ENCODE results near the gene TMEM132C. TPM values are rescaled to one million over a fixed set of nuclear protein-coding genes. Genes with fewer than 3 reads are reported as not detected.
"Not testable (repeated sequence)": the region's sequence is repeated elsewhere in the genome, so short reads cannot be mapped to it uniquely, and the experiment has no call there.

Gene TMEM132C
- polyA plus RNA-seq, 6 donors from 2014 or later: not detected

DNA sequence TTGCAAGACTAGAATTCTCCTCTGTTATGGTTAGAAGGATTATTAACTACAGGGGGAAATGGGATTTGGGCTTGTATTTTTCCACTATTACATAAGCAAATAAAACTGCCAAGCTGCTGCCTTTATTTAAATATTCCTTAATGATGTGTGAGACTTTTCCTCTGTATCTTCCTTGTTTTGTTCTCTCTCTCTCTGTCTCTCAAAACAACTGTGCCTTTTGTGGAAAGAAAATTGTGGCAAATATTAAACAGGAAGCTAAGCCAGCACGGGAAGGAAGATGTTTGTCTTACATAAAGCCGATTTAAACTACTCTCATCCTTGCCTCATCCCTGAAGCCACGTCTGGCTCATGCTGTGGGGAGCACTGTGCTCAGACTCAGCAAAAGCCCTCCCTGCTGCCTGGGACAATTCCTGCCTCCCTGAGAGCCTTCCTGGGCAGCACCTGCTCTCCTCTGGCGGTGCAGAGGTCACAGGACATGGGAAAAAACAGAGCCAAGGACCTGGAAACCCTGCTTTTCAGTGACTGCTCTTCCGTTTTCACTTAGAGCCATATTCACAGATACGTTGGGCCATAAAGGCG lies 319.6 kb downstream of the TMEM132C start:
- peaks cover 0 to 5% (median 0%) of the 10 kb centered on the region in 7 donors for H3K9me3 Mint-ChIP-seq
- peaks cover 0 to 8% (median 0%) of the 10 kb centered on the region in 3 donors for H3K27me3 Mint-ChIP-seq
- no peak for ATAC-seq (ENCODE audit: low read depth in 2 of 2)
- no peak overlapping the region for H3K27ac Mint-ChIP-seq
- H3K4me1 Mint-ChIP-seq: no peaks in the 10 kb centered on the region
- H3K4me3 Mint-ChIP-seq: no peak overlapping the region
- no peaks in the 10 kb centered on the region for H3K36me3 Mint-ChIP-seq
- DNase-seq: no peak

DNA sequence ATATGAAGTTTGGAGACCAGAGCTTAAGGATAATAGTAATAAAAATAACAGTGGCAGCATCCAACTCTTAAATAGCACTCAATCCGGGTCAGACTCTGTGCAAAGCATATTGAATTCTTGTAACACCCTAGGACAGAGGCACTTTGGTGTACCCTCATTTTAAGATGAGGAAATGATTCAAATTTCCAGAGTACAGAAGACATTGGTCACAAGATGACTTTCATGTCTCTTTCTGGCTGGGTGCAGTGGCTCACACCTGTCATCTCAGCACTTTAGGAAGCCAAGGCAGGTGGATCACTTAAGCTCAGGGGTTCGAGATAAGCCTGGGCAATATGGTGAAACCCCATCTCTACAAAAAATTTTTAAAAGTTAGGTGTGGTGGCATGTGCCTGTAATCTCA lies 320.9 kb downstream of the TMEM132C start:
- Mint-ChIP-seq H3K4me3 (no peak overlapping the region), H3K27me3 (peaks cover 0 to 8% (median 0%) of the 10 kb centered on the region in 3 donors), H3K36me3 (no peaks in the 10 kb centered on the region), H3K4me1 (no peaks in the 10 kb centered on the region), H3K27ac (no peak overlapping the region), H3K9me3 (peaks cover 0 to 2% (median 0%) of the 10 kb centered on the region in 7 donors)
- ATAC-seq (ENCODE audit: low read depth in 2 of 2): no peak
- no peak for DNase-seq

DNA sequence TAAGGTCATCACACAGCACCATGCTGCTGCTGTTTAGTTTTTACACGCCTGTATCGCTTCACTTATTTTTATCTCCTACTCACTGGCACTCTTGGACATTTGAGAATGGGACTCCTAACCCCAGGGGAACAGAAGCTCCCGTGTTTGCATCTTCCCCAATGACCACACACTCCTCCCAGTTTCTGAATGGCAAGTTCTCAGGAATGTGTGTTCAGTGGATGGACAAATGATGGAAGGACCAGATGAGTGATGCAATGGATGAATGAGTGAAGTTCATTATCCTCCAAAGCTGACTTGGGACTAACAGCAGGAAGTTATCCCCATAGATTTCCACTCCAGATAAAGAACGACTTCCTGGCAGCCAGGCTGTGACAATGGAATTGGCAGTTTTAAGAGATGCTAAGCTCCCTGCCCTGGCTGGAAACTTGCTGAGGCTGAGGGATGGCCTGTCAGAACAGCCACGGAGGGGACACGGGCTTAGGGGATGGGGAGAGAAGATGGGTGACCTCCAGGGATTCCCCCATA lies 325.3 kb downstream of the TMEM132C start:
- Mint-ChIP-seq H3K36me3 (no peaks in the 10 kb centered on the region), H3K9me3 (peaks cover 0 to 2% (median 0%) of the 10 kb centered on the region in 7 donors), H3K27me3 (peaks cover 0 to 8% (median 0%) of the 10 kb centered on the region in 3 donors), H3K27ac (no peak overlapping the region), H3K4me3 (no peak overlapping the region), H3K4me1 (no peaks in the 10 kb centered on the region)
- ATAC-seq (ENCODE audit: low read depth in 2 of 2) (no peak), DNase-seq (no peak)

DNA sequence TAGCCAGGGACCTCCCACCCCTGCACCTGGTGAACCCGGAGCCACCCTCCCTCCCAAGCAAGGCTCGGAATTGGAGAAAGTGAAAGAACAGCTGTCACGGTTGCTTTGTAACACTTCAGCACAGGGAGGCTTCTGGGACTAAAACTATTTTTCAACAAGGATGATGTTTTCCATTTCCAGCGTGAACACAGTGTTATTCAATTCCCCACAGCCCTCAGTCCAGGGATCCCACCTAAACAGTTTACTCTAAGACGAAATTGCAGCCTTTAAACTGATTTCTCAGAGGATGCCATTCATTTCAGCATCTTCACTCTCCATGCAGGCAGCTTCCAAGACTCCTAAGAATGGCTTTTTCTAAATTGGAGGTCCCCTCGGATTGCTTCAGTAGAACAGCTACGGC lies 327.6 kb downstream of the TMEM132C start:
- no peak for ATAC-seq (ENCODE audit: low read depth in 2 of 2)
- Mint-ChIP-seq H3K9me3 (peaks cover 0 to 5% (median 1%) of the 10 kb centered on the region in 7 donors), H3K4me1 (no peaks in the 10 kb centered on the region), H3K36me3 (no peaks in the 10 kb centered on the region), H3K27ac (peak overlapping the region in 1 of 6 donors; percentile 30), H3K27me3 (peaks cover 0 to 4% (median 0%) of the 10 kb centered on the region in 3 donors), H3K4me3 (no peak overlapping the region)
- no peak for DNase-seq

DNA sequence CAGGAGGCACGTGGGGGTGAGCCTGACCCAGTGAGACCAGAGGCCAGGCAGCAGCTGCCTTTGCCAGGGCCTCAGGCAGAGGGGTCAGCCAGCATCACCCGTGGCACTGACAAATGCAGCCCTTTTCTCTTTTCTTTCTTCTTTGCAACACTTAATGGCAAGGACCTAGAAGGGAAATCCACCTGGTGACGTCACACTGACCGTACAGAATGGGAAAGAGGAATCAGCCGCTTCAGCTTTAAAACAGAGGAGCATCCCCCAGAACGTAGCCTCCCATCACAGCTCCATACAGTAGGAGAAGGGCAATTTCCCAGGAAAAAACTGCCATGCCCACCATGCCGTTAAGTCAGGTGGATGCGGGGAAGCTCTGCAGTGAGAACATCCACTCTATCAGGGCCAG lies 328.6 kb downstream of the TMEM132C start:
- Mint-ChIP-seq H3K27ac (no peak overlapping the region), H3K27me3 (no peaks in the 10 kb centered on the region), H3K4me1 (no peaks in the 10 kb centered on the region), H3K9me3 (peaks cover 0 to 5% (median 1%) of the 10 kb centered on the region in 7 donors), H3K36me3 (no peaks in the 10 kb centered on the region), H3K4me3 (no peak overlapping the region)
- DNase-seq (no peak), ATAC-seq (ENCODE audit: low read depth in 2 of 2) (no peak)

DNA sequence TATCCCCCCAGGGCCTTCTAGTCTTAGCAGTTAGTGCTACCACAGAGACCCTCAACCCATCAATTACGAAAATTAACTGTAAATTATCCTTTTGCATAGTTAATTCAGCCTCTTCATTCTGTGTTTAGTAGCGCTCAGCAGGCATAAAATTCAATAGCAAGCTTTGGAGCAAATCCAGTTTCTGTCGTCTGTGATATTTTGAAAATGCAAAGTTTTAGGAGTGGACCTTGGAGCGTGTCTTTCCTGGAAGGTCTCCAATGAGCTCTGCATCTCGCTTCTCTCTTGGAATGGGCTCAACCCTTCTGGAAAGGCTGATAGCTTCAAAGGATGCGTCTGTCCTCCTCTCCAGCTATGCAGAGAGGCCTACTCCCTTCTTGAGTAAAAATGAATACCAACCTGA lies 333.9 kb downstream of the TMEM132C start:
- H3K4me1 Mint-ChIP-seq: no peaks in the 10 kb centered on the region

DNA sequence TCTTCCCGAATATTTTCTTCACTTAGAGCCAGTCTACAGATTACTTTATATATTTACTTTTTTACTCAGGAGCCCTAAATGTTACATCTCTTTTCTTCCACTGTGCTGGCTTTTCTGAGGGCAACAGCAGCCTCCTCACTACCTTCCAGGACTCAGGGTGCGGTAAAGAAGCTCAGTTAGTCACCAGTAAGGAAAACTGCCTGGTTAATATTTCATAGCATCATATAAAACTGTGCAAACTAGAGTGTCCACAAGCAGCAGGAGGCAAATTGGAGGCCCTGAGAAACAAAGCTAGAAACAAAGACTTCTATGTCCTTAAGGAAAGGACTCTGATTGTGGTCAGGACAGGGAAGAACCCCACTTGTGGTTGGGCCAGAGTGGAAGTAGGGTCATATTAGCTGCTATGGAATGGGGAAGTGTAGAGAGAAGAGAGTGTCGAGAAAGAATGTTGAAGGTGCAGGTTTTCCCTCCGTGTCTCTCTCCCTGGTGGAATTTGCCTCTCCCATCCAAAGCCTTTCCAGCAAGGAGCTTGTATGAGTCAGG lies 336.7 kb downstream of the TMEM132C start:
- H3K4me1 Mint-ChIP-seq: no peaks in the 10 kb centered on the region
- DNase-seq: no peak
- no peak overlapping the region for H3K27ac Mint-ChIP-seq
- H3K4me3 Mint-ChIP-seq: no peak overlapping the region
- H3K27me3 Mint-ChIP-seq: peaks cover 0 to 5% (median 0%) of the 10 kb centered on the region in 3 donors
- no peaks in the 10 kb centered on the region for H3K36me3 Mint-ChIP-seq
- ATAC-seq (ENCODE audit: low read depth in 2 of 2): no peak
- H3K9me3 Mint-ChIP-seq: no peaks in the 10 kb centered on the region

More for the DNA sequence above, 333.9 kb downstream of the TMEM132C start:
- no peaks in the 10 kb centered on the region for H3K36me3 Mint-ChIP-seq
- H3K4me3 Mint-ChIP-seq: no peak overlapping the region
- H3K27ac Mint-ChIP-seq: no peak overlapping the region
- ATAC-seq (ENCODE audit: low read depth in 2 of 2) (no peak), DNase-seq (no peak)
- H3K9me3 Mint-ChIP-seq: peaks cover 0 to 4% (median 0%) of the 10 kb centered on the region in 7 donors
- no peaks in the 10 kb centered on the region for H3K27me3 Mint-ChIP-seq

DNA sequence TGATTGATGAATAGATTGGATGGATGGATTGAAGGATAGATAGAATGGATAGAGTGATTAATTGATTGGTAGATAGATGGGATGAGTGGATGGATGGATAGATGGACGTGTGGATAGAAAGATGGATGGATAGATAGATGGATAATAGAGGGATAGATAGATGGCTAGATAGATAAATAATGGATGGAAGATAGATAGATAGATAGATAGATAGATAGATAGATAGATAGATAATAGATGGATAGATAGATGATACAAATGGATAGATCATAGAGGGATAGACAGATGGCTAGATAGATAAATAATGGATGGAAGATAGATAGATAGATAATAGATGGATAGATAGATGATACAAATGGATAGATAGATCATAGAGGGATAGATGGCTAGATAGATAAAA lies 337.2 kb downstream of the TMEM132C start:
- H3K27ac Mint-ChIP-seq; DNase-seq; ATAC-seq (ENCODE audit: low read depth in 2 of 2); H3K4me3 Mint-ChIP-seq; H3K9me3 Mint-ChIP-seq; H3K27me3 Mint-ChIP-seq; H3K36me3 Mint-ChIP-seq; H3K4me1 Mint-ChIP-seq: not testable (repeated sequence)

DNA sequence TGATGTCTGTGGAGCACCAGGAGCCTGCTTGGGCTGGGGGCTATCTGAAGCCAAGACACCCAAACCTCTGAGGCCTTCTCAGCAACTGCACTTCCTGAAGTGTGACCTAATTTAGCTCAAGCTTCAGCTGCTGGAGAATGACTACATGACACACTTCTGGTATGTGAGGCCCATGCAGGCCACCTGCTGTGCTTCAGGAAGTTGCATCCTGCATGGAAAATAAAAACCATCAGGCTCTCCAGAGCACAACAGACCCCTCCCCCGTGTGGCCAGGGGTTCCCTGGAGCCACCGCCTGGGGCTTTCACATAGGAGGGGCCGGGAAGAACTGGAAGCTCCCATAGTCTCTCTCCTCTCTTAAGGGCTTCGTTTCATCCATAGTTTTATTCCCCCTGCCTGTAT lies 339.1 kb downstream of the TMEM132C start:
- DNase-seq (no peak), ATAC-seq (ENCODE audit: low read depth in 2 of 2) (no peak)
- Mint-ChIP-seq H3K27ac (no peak overlapping the region), H3K9me3 (no peaks in the 10 kb centered on the region), H3K4me3 (no peak overlapping the region), H3K4me1 (no peaks in the 10 kb centered on the region), H3K27me3 (peaks cover 0 to 5% (median 0%) of the 10 kb centered on the region in 3 donors), H3K36me3 (no peaks in the 10 kb centered on the region)

DNA sequence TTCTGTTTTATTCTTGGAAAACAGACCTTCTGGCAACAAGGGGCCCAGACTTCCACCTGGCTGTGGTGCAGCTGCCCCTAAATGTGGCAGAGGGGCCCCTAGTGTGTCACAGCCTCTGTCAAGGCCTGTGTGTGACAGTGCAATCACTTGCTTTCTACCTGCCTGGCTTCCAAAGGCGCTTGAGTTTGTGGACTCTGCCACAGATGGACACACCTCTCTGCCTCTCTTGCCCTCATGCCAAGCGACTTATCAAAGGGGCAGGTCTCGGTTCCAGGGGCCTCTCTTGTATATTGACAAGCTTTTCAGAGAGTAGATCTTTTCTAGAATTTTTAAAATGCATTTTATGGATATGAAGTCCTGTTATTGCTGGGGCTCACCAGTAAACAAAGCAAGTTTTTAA lies 339.6 kb downstream of the TMEM132C start:
- no peak overlapping the region for H3K4me3 Mint-ChIP-seq
- no peaks in the 10 kb centered on the region for H3K36me3 Mint-ChIP-seq
- H3K27me3 Mint-ChIP-seq: peaks cover 0 to 5% (median 0%) of the 10 kb centered on the region in 3 donors
- no peak for DNase-seq
- no peaks in the 10 kb centered on the region for H3K9me3 Mint-ChIP-seq
- no peak overlapping the region for H3K27ac Mint-ChIP-seq
- H3K4me1 Mint-ChIP-seq: no peaks in the 10 kb centered on the region
- ATAC-seq (ENCODE audit: low read depth in 2 of 2): no peak

DNA sequence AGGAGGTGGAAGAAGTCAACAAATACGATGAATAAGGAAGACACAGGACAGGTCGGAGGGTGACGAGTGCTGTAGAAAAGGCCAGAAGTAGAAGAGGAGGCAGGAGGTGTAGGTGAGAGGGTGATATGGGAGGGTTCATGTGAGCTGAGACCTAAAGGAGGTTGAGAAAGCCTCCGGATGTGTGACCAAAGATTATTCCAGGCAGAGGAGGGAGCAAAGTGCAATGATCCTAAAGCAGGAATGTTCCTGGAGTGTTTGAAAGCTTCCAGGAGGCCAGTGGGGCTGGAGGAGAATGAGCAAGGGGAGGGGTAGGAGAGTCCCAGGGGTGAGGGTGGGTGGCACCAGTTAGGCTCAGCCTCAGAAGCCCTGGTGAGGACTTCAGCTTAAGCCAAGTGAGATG lies 340.0 kb downstream of the TMEM132C start:
- ATAC-seq (ENCODE audit: low read depth in 2 of 2) (no peak), DNase-seq (no peak)
- no peaks in the 10 kb centered on the region for H3K4me1 Mint-ChIP-seq
- H3K27ac Mint-ChIP-seq: no peak overlapping the region
- peaks cover 0 to 5% (median 0%) of the 10 kb centered on the region in 3 donors for H3K27me3 Mint-ChIP-seq
- H3K9me3 Mint-ChIP-seq: no peaks in the 10 kb centered on the region
- no peaks in the 10 kb centered on the region for H3K36me3 Mint-ChIP-seq
- H3K4me3 Mint-ChIP-seq: no peak overlapping the region

DNA sequence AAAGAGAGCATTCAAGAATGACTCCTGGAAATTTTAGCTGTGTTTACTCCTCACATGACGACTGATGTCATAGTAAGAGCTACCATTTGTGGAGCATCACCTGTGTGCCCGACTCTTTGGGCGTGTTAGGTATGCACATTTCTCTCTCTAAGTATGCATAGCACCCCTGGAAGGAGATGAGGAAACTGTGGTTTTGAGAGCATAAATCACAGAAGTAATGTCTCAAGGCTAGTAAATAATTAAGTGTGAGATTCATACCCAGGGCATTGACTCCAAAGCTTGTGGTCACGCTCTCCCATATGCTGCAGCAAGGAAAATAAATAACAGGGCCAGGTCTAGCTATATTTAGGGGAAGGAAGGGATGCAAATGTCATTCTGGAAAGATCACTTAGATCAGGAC lies 340.7 kb downstream of the TMEM132C start:
- Mint-ChIP-seq H3K27me3 (peaks cover 0 to 5% (median 0%) of the 10 kb centered on the region in 3 donors), H3K36me3 (no peaks in the 10 kb centered on the region), H3K4me1 (no peaks in the 10 kb centered on the region), H3K9me3 (no peaks in the 10 kb centered on the region), H3K4me3 (peak overlapping the region in 1 of 8 donors; percentile 6), H3K27ac (no peak overlapping the region)
- DNase-seq (no peak), ATAC-seq (ENCODE audit: low read depth in 2 of 2) (no peak)

DNA sequence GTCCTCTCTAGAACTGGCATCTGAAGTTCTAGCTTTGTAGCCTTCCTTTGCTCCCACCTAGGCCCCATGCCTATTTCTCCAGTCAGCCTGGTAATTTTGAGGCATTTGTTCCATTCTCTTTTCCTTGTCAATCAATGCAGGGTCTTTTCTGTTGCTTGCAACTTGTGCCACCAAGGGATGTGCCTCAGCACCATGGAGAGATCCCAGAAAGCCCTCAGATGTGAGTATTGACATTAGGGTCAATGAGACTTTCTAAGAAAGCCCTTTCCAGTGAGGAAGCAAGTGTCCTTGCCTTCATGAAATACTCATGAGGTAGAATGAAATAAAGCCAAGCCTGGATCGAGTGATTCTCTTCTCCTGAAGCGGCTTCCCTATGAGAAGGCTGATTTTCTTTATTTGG lies 342.9 kb downstream of the TMEM132C start:
- H3K9me3 Mint-ChIP-seq: no peaks in the 10 kb centered on the region
- no peaks in the 10 kb centered on the region for H3K36me3 Mint-ChIP-seq
- ATAC-seq (ENCODE audit: low read depth in 2 of 2) (no peak), DNase-seq (no peak)
- H3K4me3 Mint-ChIP-seq: no peak overlapping the region
- no peak overlapping the region for H3K27ac Mint-ChIP-seq
- peaks cover 0 to 5% (median 0%) of the 10 kb centered on the region in 3 donors for H3K27me3 Mint-ChIP-seq
- H3K4me1 Mint-ChIP-seq: no peaks in the 10 kb centered on the region

DNA sequence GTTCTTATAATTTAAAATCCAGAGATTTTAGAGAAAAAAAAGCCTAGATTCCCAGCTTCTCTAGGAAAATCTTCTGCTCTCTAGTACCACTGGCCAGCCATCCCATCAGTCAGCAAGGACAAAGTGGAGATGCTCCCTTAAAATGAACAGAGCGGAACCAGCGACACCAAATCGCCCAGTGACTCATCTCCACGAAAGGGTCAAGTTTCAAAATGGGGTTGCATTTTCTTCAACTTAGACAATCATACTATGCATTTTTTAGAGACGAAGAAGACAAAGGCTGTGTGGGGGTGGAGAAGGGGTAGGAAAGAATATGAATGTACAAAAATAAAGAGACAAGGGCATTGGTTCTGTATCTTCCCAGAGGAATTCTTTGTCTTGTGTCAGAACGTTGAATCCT lies 344.8 kb downstream of the TMEM132C start:
- DNase-seq (no peak), ATAC-seq (ENCODE audit: low read depth in 2 of 2) (no peak)
- Mint-ChIP-seq H3K27ac (no peak overlapping the region), H3K4me3 (no peak overlapping the region), H3K27me3 (peaks cover 0 to 5% (median 0%) of the 10 kb centered on the region in 3 donors), H3K9me3 (no peaks in the 10 kb centered on the region), H3K36me3 (no peaks in the 10 kb centered on the region), H3K4me1 (no peaks in the 10 kb centered on the region)

Measured in naive B cell (primary cell).